H9 (cell line): Measurements from ENCODE around the gene PTTG1. TPM values are rescaled to one million over a fixed set of nuclear protein-coding genes. Genes with fewer than 3 reads are reported as not detected.

Source experiments
- DNase-seq: peaks from one replicate; pipeline ENCODE4 v3.0.0-alpha.2; 2017
- H2AFZ ChIP-seq: one replicate; pipeline ENCODE4 v1.6.1; 2013; ENCODE audit warnings: mild to moderate bottlenecking, low read length, control low read depth, moderate library complexity
- H2AK5ac ChIP-seq: 2 replicates; pipeline ENCODE4 v1.6.1; 2013; ENCODE audit warnings: low read length, control low read depth, mixed read lengths; ENCODE audit not compliant: insufficient read length
- H2BK120ac ChIP-seq: one replicate; pipeline ENCODE4 v1.6.1; 2013; ENCODE audit warnings: low read depth, mild to moderate bottlenecking, low read length, control low read depth, inconsistent platforms; ENCODE audit not compliant: poor library complexity, severe bottlenecking
- H2BK12ac ChIP-seq: 2 replicates; pipeline ENCODE4 v1.6.1; 2013; ENCODE audit warnings: low read length, control low read depth, mixed read lengths, low read depth; ENCODE audit not compliant: insufficient read length
- H2BK15ac ChIP-seq: 2 replicates; pipeline ENCODE4 v1.6.1; 2013; ENCODE audit warnings: low read depth, low read length, control low read depth
- H2BK20ac ChIP-seq: one replicate; pipeline ENCODE4 v1.6.1; 2013; ENCODE audit warnings: low read depth, mild to moderate bottlenecking, low read length, control low read depth, inconsistent platforms; ENCODE audit not compliant: poor library complexity, severe bottlenecking
- H2BK5ac ChIP-seq: 2 replicates; pipeline ENCODE4 v1.6.1; 2013; ENCODE audit warnings: low read length, control low read depth, mixed read lengths; ENCODE audit not compliant: insufficient read length
- H3K14ac ChIP-seq: 2 replicates; pipeline ENCODE4 v1.6.1; 2013; ENCODE audit warnings: low read length, control low read depth; ENCODE audit not compliant: insufficient read depth
- H3K18ac ChIP-seq: 2 replicates; pipeline ENCODE4 v1.6.1; 2013; ENCODE audit warnings: low read depth, mild to moderate bottlenecking, mixed read lengths, low read length, control low read depth; ENCODE audit not compliant: insufficient read length
- H3K23ac ChIP-seq: 2 replicates; pipeline ENCODE4 v1.6.1; 2013; ENCODE audit warnings: low read length, control low read depth, mixed read lengths, low read depth; ENCODE audit not compliant: insufficient read length
- H3K23me2 ChIP-seq: 2 replicates; pipeline ENCODE4 v1.6.1; 2013; ENCODE audit warnings: low read depth, mild to moderate bottlenecking, mixed read lengths, low read length, control low read depth; ENCODE audit not compliant: insufficient read length, poor library complexity, severe bottlenecking
- H3K27ac ChIP-seq: 2 replicates; pipeline ENCODE4 v1.5.1; 2013; ENCODE audit warnings: low read length, control low read depth, mixed read lengths, low read depth; ENCODE audit not compliant: insufficient read length
- H3K27me3 ChIP-seq: 2 replicates; pipeline ENCODE4 v1.6.1; 2013; ENCODE audit warnings: low read length, control low read depth, inconsistent platforms; ENCODE audit not compliant: insufficient read depth
- H3K4ac ChIP-seq: 2 replicates; pipeline ENCODE4 v1.6.1; 2013; ENCODE audit warnings: low read depth, mild to moderate bottlenecking, control low read depth, inconsistent platforms, low read length, moderate library complexity
- H3K4me1 ChIP-seq: 2 replicates; pipeline ENCODE4 v1.6.1; 2013; ENCODE audit warnings: low read length, control low read depth, inconsistent platforms; ENCODE audit not compliant: insufficient read depth
- H3K4me2 ChIP-seq: 2 replicates; pipeline ENCODE4 v1.6.1; 2013; ENCODE audit warnings: low read length, control low read depth, mixed read lengths; ENCODE audit not compliant: insufficient read length, insufficient read depth
- H3K56ac ChIP-seq: 2 replicates; pipeline ENCODE4 v1.6.1; 2013; ENCODE audit warnings: low read depth, mild to moderate bottlenecking, mixed read lengths, low read length, control low read depth; ENCODE audit not compliant: insufficient read length
- H3K79me1 ChIP-seq: 2 replicates; pipeline ENCODE4 v1.6.1; 2013; ENCODE audit warnings: low read depth, mild to moderate bottlenecking, moderate library complexity, low read length, control low read depth, inconsistent platforms; ENCODE audit not compliant: insufficient read depth, poor library complexity, severe bottlenecking
- H3K79me2 ChIP-seq: 2 replicates; pipeline ENCODE4 v1.6.1; 2013; ENCODE audit warnings: low read length, control low read depth, inconsistent platforms; ENCODE audit not compliant: insufficient read depth
- H3K9ac ChIP-seq: 2 replicates; pipeline ENCODE4 v1.6.1; 2013; ENCODE audit warnings: low read length, control low read depth, mixed read lengths; ENCODE audit not compliant: insufficient read length; ENCODE audit errors: extremely low read depth
- H3K9me3 ChIP-seq: one replicate; pipeline ENCODE4 v1.6.1; 2013; ENCODE audit warnings: low read depth, low read length, inconsistent platforms; ENCODE audit not compliant: control insufficient read depth
- H3T11ph ChIP-seq: one replicate; pipeline ENCODE4 v1.6.1; 2013; ENCODE audit warnings: mild to moderate bottlenecking, low read length, control low read depth, inconsistent platforms
- H4K20me1 ChIP-seq: one replicate; pipeline ENCODE4 v1.6.1; 2013; ENCODE audit not compliant: control insufficient read depth, insufficient read length, insufficient read depth
- H4K5ac ChIP-seq: 2 replicates; pipeline ENCODE4 v1.6.1; 2013; ENCODE audit warnings: low read depth, mild to moderate bottlenecking, mixed read lengths, low read length, control low read depth; ENCODE audit not compliant: insufficient read length
- H4K8ac ChIP-seq: replicated peaks from 2 replicates; pipeline ENCODE4 v1.6.1; 2013; ENCODE audit warnings: low read length, control low read depth, mixed read lengths, low read depth; ENCODE audit not compliant: insufficient read length
- H4K91ac ChIP-seq: 2 replicates; pipeline ENCODE4 v1.6.1; 2013; ENCODE audit warnings: low read depth, mild to moderate bottlenecking, moderate library complexity, mixed read lengths, low read length, control low read depth; ENCODE audit not compliant: insufficient read length
- H3K27ac Mint-ChIP-seq, 3 experiments: 2 replicates in 2 of 3; 3 replicates in 1 of 3; pipeline ENCODE4 v1.8.0; 2020 to 2021; ENCODE audit warnings: mixed read lengths in 3 of 3, mild to moderate bottlenecking in 1 of 3, moderate library complexity in 1 of 3
- H3K27me3 Mint-ChIP-seq: 2 replicates; pipeline ENCODE4 v1.8.0; 2021; ENCODE audit warnings: low read depth, mild to moderate bottlenecking, moderate library complexity, mixed read lengths
- H3K36me3 Mint-ChIP-seq, 3 experiments: 2 replicates in 2 of 3; 3 replicates in 1 of 3; pipeline ENCODE4 v1.8.0; 2020 to 2021; ENCODE audit warnings: low read depth in 3 of 3, mixed read lengths in 3 of 3; ENCODE audit not compliant: insufficient read depth in 1 of 3
- H3K4me1 Mint-ChIP-seq, 2 experiments: 2 replicates each; pipeline ENCODE4 v1.8.0; 2020; ENCODE audit warnings: mixed read lengths in 2 of 2
- H3K4me3 Mint-ChIP-seq, 2 experiments: 2 replicates in 1 of 2; 3 replicates in 1 of 2; pipeline ENCODE4 v1.8.0; 2020 to 2021; ENCODE audit warnings: mild to moderate bottlenecking in 2 of 2, mixed read lengths in 2 of 2, moderate library complexity in 1 of 2
- H3K9me3 Mint-ChIP-seq, 2 experiments: 2 replicates in 1 of 2; 3 replicates in 1 of 2; pipeline ENCODE4 v1.8.0; 2020; ENCODE audit warnings: mild to moderate bottlenecking in 2 of 2, mixed read lengths in 2 of 2, moderate library complexity in 1 of 2
- CTCF ChIP-seq: fragments of 200-600 bp; sonication (generic); conservative IDR thresholded peaks from 3 replicates; pipeline ENCODE4 v1.8.0; 2021; ENCODE audit warnings: antibody characterized with exemption, mild to moderate bottlenecking
- total RNA-seq: library from RNA; stranded (reverse); gene quantifications from 2 replicates; pipeline ENCODE4 v1.2.1, GENCODE V29; 2021

Gene PTTG1
- total RNA-seq, 1 experiment from 2014 or later, result 279 TPM

GRCh38 chr5:160420331-160420610 lies 1.4 kb upstream of the PTTG1 start:
- H3K4me1 ChIP-seq, result peaks cover 8% of the 10 kb centered on the region; the same call in 1 of the 2 replicates
- TF ChIP-seq CTCF, result no peak
- H2BK20ac ChIP-seq, result no peak overlapping the region

More at GRCh38 chr5:160420331-160420610, 1.4 kb upstream of the PTTG1 start:
- Histone ChIP-seq H4K91ac (no peak overlapping the region), H4K5ac (no peak overlapping the region), H3K14ac (no peak overlapping the region), H2BK12ac (no peak overlapping the region), H3K23me2 (peaks cover 5% of the 10 kb centered on the region), H3K4ac (no peak overlapping the region), H2AFZ (peak overlapping the region; percentile 76), H3K56ac (no peak overlapping the region), H3T11ph (no peak overlapping the region), H2AK5ac (no peak overlapping the region), H3K9ac (no peak overlapping the region), H2BK15ac (no peak overlapping the region), H3K9me3 (no peaks in the 10 kb centered on the region), H3K23ac (no peak overlapping the region), H3K79me2 (peaks cover 9% of the 10 kb centered on the region; the same call in 1 of the 2 replicates), H4K20me1 (no peaks in the 10 kb centered on the region), H3K18ac (no peak overlapping the region), H3K4me2 (no peak overlapping the region), H3K79me1 (peaks cover 6% of the 10 kb centered on the region), H2BK5ac (no peak overlapping the region), H3K27me3 (no peaks in the 10 kb centered on the region), H2BK120ac (no peak overlapping the region), H4K8ac (no peak overlapping the region), H3K27ac (no peak overlapping the region)
- no peaks in the 10 kb centered on the region for H3K27me3 Mint-ChIP-seq
- H3K27ac Mint-ChIP-seq, result peak overlapping the region in 2 of 3 experiments; percentile 14 to 94; a peak in 3 of 7 replicates
- peak overlapping the region; percentile 96 to 97; a peak in 3 of 5 replicates for H3K4me3 Mint-ChIP-seq
- no peak for DNase-seq
- H3K4me1 Mint-ChIP-seq, result peaks cover 45 to 55% of the 10 kb centered on the region in 2 experiments
- H3K9me3 Mint-ChIP-seq, result no peaks in the 10 kb centered on the region
- H3K36me3 Mint-ChIP-seq, result peaks cover 21 to 26% (median 23%) of the 10 kb centered on the region in 3 experiments; a peak in 6 of 7 replicates
